NCI-H345 (cell line): Measurements from ENCODE around the gene ADAM19.

Experiments
- DNase-seq: peaks from one replicate; lab custom pipeline; 2025; lab: John Stamatoyannopoulos, UW

The ADAM19 gene

GRCh38 chr5:157463621-157464518, 111.7 kb downstream of the ADAM19 start:
- peak; percentile 9 for DNase-seq

GRCh38 chr5:157463081-157463480, 112.5 kb downstream of the ADAM19 start:
- no peak for DNase-seq

GRCh38 chr5:157460921-157461792, 114.4 kb downstream of the ADAM19 start:
- DNase-seq, result no peak

GRCh38 chr5:157459715-157460599, 115.6 kb downstream of the ADAM19 start, which contains the start of gene NIPAL4:
NIPAL4 (plus strand) TSS chr5:157460213; CDS start chr5:157460321, 108 bp downstream.
- peak; percentile 38 for DNase-seq

- DNase-seq, result no peak
These were observed 116.7 kb downstream of the ADAM19 start for GRCh38 chr5:157458835-157459234.

GRCh38 chr5:157457391-157457790, 118.2 kb downstream of the ADAM19 start:
- DNase-seq, result no peak

- DNase-seq, result no peak
These were observed 119.3 kb downstream of the ADAM19 start for GRCh38 chr5:157456301-157456700.

- DNase-seq, result no peak
These were observed 120.5 kb downstream of the ADAM19 start for GRCh38 chr5:157455057-157455456.

GRCh38 chr5:157454273-157454672, 121.3 kb downstream of the ADAM19 start:
- DNase-seq, result no peak

- DNase-seq, result no peak
These were observed 123.8 kb downstream of the ADAM19 start for GRCh38 chr5:157451806-157452205.

GRCh38 chr5:157450024-157450423, 125.6 kb downstream of the ADAM19 start:
- no peak for DNase-seq

GRCh38 chr5:157449011-157449723, 126.4 kb downstream of the ADAM19 start:
- DNase-seq, result peak; percentile 14

GRCh38 chr5:157447201-157447637, 128.4 kb downstream of the ADAM19 start:
- no peak for DNase-seq

GRCh38 chr5:157446412-157446935, 129.1 kb downstream of the ADAM19 start:
- no peak for DNase-seq

GRCh38 chr5:157445745-157446411, 129.7 kb downstream of the ADAM19 start:
- DNase-seq, result no peak

- DNase-seq, result peak; percentile 32
These were observed 131.4 kb downstream of the ADAM19 start for GRCh38 chr5:157444224-157444623.

GRCh38 chr5:157443041-157443549, 132.5 kb downstream of the ADAM19 start:
- DNase-seq, result no peak

- no peak for DNase-seq
These were observed 141.5 kb downstream of the ADAM19 start for GRCh38 chr5:157434096-157434495.

GRCh38 chr5:157431544-157432200, 143.9 kb downstream of the ADAM19 start:
- peak; percentile 38 for DNase-seq
